PC-9 (cell line): ENCODE data around the gene TPRG1. TPM values are rescaled to one million over a fixed set of nuclear protein-coding genes. Genes with fewer than 3 reads are reported as not detected.
A peak's percentile ranks its signal among the peaks of the same experiment; 100 is the strongest.

Experiments used
- BruUV-seq: library from RNA; stranded (reverse); fragments of 400-500 nt; replicated peaks from 2 replicates; lab custom pipeline; 2021; lab: Mats Ljungman, UMichigan
- CTCF ChIA-PET: fragments of 300-600 bp; sonication (Branson Sonifier 250); formaldehyde crosslinking; loops from one replicate; lab custom pipeline; 2022; ENCODE audit warnings: antibody characterized with exemption; lab: Charles Lee
- POLR2A ChIA-PET: fragments of 300-600 bp; sonication (Branson Sonifier 250); formaldehyde crosslinking; loops from one replicate; lab custom pipeline; 2022; ENCODE audit warnings: antibody characterized with exemption; ENCODE audit not compliant: unreplicated experiment; lab: Charles Lee
- DNase-seq, 2 experiments: peaks; one replicate each; pipeline versions ENCODE4 v3.0.0 to v3.0.0-alpha.2; 2015 to 2022; ENCODE audit warnings: mixed read lengths in 1 of 2
- H2AFZ ChIP-seq: fragments of 200-600 bp; sonication (generic); 2 replicates; pipeline ENCODE4 v1.8.1; 2017; ENCODE audit warnings: antibody characterized with exemption
- H3F3A ChIP-seq: fragments of 200-600 bp; sonication (generic); 2 replicates; pipeline ENCODE4 v1.8.1; 2017; ENCODE audit warnings: antibody characterized with exemption, mild to moderate bottlenecking, low read depth; ENCODE audit not compliant: insufficient read depth
- H3K27ac ChIP-seq: fragments of 200-600 bp; sonication (generic); 2 replicates; pipeline ENCODE4 v1.6.1; 2016; ENCODE audit warnings: mixed run types
- H3K27me3 ChIP-seq: fragments of 200-600 bp; sonication (generic); 2 replicates; pipeline ENCODE4 v1.6.1; 2016; ENCODE audit warnings: low read depth, mixed run types; ENCODE audit not compliant: insufficient read depth
- H3K36me3 ChIP-seq: fragments of 200-600 bp; sonication (generic); 2 replicates; pipeline ENCODE4 v1.6.1; 2016; ENCODE audit warnings: low read depth, mixed run types
- H3K4me1 ChIP-seq: fragments of 200-600 bp; sonication (generic); replicated peaks from 2 replicates; pipeline ENCODE4 v1.6.1; 2016; ENCODE audit warnings: mixed run types; ENCODE audit not compliant: insufficient read depth
- H3K4me2 ChIP-seq: fragments of 200-600 bp; sonication (generic); 2 replicates; pipeline ENCODE4 v1.6.1; 2017; ENCODE audit warnings: mixed run types
- H3K4me3 ChIP-seq: fragments of 200-600 bp; sonication (generic); 2 replicates; pipeline ENCODE4 v1.6.1; 2016; ENCODE audit warnings: mixed run types
- H3K79me2 ChIP-seq: fragments of 200-600 bp; sonication (generic); 2 replicates; pipeline ENCODE4 v1.6.1; 2017; ENCODE audit warnings: low read depth, mixed run types
- H3K9me2 ChIP-seq: fragments of 200-600 bp; sonication (generic); 2 replicates; pipeline ENCODE4 v1.8.1; 2017; ENCODE audit warnings: mild to moderate bottlenecking; ENCODE audit not compliant: insufficient read depth
- H3K9me3 ChIP-seq: fragments of 200-600 bp; sonication (generic); 2 replicates; pipeline ENCODE4 v1.8.1; 2016; ENCODE audit warnings: low read depth; ENCODE audit not compliant: insufficient read depth
- H4K20me1 ChIP-seq: fragments of 200-600 bp; sonication (generic); 2 replicates; pipeline ENCODE4 v1.8.1; 2017; ENCODE audit not compliant: insufficient read depth
- EZH2 ChIP-seq: fragments of 200-600 bp; sonication (generic); IDR thresholded peaks from 2 replicates; pipeline ENCODE4 v1.8.0; 2017; ENCODE audit warnings: antibody characterized with exemption, low read depth
- intact Hi-C: fragments of 100-400 bp; cut with micrococcal nuclease; formaldehyde crosslinking; loops from one replicate; pipeline ENCODE4 v1.10.0; 2022; ENCODE audit not compliant: unreplicated experiment
- total RNA-seq: library from RNA; stranded (reverse); gene quantifications from 2 replicates; pipeline ENCODE4 v1.2.3, GENCODE V29; 2021
- TF ChIP-seq, protein P1 (sequence below): fragments of 200-600 bp; sonication (generic); conservative IDR thresholded peaks from 2 replicates; pipeline ENCODE4 v1.6.1; 2017; ENCODE audit warnings: mixed run types, antibody characterized with exemption, mild to moderate bottlenecking, moderate library complexity

Gene TPRG1
- total RNA-seq, 1 experiment from 2014 or later = 1.9 TPM

DNA sequence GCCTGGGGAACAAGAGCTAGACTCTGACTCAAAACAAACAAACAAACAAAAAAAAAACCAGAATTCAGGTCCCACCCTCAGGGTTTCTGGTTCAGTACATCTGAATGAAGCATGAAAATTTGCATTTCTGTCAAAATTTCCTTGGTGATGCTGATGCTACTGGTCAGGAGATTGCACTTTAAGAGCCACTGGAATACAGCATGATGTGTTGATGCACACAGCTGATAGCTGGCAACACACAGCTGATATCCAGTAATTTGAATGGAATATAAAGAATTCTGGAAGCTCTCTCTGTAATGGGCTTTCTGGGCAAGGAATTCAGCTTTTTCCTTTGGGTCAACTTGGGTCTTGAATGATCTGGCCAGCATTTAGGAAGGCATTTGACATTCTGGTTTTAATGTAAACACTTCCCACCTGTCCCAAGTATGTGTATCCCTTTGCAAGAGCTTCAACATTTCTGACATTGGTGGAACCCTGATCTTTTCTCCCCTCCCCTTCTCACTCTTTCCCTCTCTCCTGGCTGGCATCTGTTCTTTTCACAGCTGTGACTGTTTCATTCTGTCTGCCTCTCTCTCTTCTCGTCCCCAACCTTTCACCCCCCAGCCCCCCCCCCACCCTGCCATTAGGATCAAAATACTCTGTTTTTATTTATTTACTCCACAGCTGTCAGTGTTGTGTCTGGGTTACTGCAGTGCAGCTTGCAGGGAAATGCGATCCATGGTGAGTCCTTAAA is 189.5 kb downstream of the TPRG1 start:
- CTCF ChIA-PET = no interaction called here
- Histone ChIP-seq H3K4me1 (peaks cover under 1% of the 10 kb centered on the region; the same call in 1 of the 2 replicates), H3K79me2 (no peaks in the 10 kb centered on the region), H3K4me3 (no peak overlapping the region), H3K9me2 (no peaks in the 10 kb centered on the region), H3F3A (no peaks in the 10 kb centered on the region), H3K36me3 (no peaks in the 10 kb centered on the region), H3K27me3 (no peaks in the 10 kb centered on the region), H3K27ac (no peak overlapping the region), H4K20me1 (no peaks in the 10 kb centered on the region), H3K9me3 (peaks cover 11% of the 10 kb centered on the region), H3K4me2 (no peak overlapping the region), H2AFZ (no peak overlapping the region)
- POLR2A ChIA-PET = no interaction called here
- peak in 1 of 2 experiments; percentile 56 for DNase-seq
- no peak for TF ChIP-seq EZH2
- TF ChIP-seq, protein P1, sequence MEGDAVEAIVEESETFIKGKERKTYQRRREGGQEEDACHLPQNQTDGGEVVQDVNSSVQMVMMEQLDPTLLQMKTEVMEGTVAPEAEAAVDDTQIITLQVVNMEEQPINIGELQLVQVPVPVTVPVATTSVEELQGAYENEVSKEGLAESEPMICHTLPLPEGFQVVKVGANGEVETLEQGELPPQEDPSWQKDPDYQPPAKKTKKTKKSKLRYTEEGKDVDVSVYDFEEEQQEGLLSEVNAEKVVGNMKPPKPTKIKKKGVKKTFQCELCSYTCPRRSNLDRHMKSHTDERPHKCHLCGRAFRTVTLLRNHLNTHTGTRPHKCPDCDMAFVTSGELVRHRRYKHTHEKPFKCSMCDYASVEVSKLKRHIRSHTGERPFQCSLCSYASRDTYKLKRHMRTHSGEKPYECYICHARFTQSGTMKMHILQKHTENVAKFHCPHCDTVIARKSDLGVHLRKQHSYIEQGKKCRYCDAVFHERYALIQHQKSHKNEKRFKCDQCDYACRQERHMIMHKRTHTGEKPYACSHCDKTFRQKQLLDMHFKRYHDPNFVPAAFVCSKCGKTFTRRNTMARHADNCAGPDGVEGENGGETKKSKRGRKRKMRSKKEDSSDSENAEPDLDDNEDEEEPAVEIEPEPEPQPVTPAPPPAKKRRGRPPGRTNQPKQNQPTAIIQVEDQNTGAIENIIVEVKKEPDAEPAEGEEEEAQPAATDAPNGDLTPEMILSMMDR = no peak
- BruUV-seq = no TSS peak
- intact Hi-C loops = no loop called here

DNA sequence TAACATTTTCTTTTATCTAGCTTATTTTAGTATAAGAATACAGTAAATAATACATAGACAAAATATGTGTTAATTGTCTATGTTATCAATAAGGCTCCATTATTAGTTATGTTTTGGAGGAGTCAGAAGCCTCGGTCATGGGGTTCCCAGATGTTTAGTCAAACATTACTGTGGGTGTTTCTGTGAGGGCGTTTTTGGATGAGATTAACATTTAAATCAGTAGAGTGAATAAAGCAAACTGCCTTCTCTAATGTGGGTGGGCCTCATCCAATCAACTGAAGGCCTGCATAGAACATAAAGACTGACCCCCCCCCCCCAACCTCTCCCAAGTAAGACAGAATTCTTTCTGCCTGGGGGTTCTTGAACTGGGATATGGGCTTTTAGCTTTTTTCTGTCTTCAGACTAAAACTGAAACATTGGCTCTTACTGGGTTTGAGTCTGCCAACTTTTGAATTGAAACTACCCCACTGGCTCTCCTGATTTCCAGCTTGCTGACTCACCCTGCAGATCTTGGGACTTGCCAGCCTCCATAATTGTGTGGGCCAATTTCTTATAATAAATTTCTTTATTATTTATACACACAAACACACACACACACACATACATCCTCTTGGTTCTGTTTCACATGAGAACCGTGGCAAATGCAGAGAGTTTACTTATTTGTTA is 192.0 kb downstream of the TPRG1 start:
- Histone ChIP-seq H3K9me2 (no peaks in the 10 kb centered on the region), H3K4me2 (no peak overlapping the region), H2AFZ (no peak overlapping the region), H3K27ac (no peak overlapping the region), H3F3A (no peaks in the 10 kb centered on the region; the same call in 1 of the 2 replicates), H3K9me3 (peaks cover 15% of the 10 kb centered on the region), H3K4me1 (no peaks in the 10 kb centered on the region), H3K79me2 (no peaks in the 10 kb centered on the region), H3K27me3 (no peaks in the 10 kb centered on the region), H3K36me3 (no peaks in the 10 kb centered on the region), H4K20me1 (no peaks in the 10 kb centered on the region), H3K4me3 (no peak overlapping the region)
- TF ChIP-seq EZH2 = no peak
- TF ChIP-seq, protein P1 = no peak
- no peak for DNase-seq
- BruUV-seq = no TSS peak
- intact Hi-C loops = no loop called here
- ChIA-PET CTCF (interaction anchor here (0.6 kb wide), 1 partner anchor 141 kb away, joined by 4 read pairs; no protein-coding TSS in a partner anchor), POLR2A (interaction anchor here (0.6 kb wide), 2 partner anchors 39 to 64 kb away, joined by 3 read pairs; no protein-coding TSS in a partner anchor)

DNA sequence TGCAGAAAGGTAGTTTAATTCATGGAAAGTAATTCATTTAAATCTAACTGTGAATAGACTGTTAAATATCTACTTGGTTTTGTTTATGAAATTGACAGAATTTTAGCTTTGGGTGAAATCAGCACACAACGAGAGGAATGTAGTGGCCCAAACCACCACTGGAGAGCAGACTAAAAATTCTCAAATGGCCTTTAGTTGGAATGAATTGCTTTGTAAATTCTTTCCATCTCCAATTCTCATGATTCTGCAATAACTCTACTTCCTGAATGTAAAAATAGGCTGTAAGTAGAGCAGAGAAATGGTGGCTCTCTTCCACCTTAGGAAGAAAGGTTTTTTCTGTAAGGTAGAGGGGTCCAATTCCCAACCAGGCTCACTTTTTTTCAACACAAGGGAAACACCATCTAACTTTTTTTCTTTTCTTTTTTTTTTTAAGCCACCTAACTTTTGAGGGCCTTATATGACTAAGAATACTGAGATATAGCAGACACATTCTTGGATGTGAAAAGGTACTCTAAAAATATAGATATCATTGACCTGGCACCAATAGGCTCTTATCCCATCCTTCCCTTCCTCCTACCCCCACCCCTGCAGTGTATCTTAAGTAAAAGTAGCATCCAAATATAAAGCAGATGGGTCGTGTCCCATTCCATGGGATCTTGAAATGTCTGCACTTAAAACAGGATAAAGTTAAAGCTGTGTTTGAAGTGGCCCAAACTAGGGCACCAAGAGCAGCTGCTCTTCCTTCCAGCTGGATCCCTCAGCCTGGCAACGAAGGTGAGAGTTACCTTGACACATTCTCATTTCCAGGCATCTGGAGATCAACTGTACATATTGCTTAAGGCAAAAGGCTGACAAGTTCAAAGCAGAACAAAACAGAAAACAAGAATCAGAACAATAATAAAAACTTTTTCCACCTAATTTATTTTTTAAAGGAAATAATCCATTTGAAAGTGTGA is 194.1 kb downstream of the TPRG1 start:
- Histone ChIP-seq H3K36me3 (no peaks in the 10 kb centered on the region), H3K27ac (no peak overlapping the region), H3K4me2 (no peak overlapping the region), H3F3A (no peaks in the 10 kb centered on the region; the same call in 1 of the 2 replicates), H4K20me1 (no peaks in the 10 kb centered on the region), H3K9me2 (no peaks in the 10 kb centered on the region), H2AFZ (no peak overlapping the region), H3K9me3 (peaks cover 22% of the 10 kb centered on the region; the same call in 1 of the 2 replicates), H3K79me2 (no peaks in the 10 kb centered on the region), H3K27me3 (no peaks in the 10 kb centered on the region), H3K4me1 (no peaks in the 10 kb centered on the region), H3K4me3 (no peak overlapping the region)
- no peak for DNase-seq
- POLR2A ChIA-PET = no interaction called here
- CTCF ChIA-PET = no interaction called here
- TF ChIP-seq, protein P1 = no peak
- no peak for TF ChIP-seq EZH2
- intact Hi-C loops = no loop called here
- no TSS peak for BruUV-seq
